NB4 (cell line): ENCODE results near the gene SLC25A17.

ENCODE experiments used
- DNase-seq: peaks from one replicate; pipeline ENCODE4 v3.0.0; 2010; ENCODE audit warnings: low read depth
- H3K4me3 ChIP-seq: one replicate; pipeline ENCODE4 v1.5.1; 2011; ENCODE audit warnings: mild to moderate bottlenecking, low read depth, low read length, moderate library complexity
- MAX ChIP-seq: IDR thresholded peaks from 2 replicates; pipeline ENCODE4 v1.6.1; 2011; ENCODE audit warnings: low read depth, low read length
- MYC ChIP-seq: IDR thresholded peaks from 2 replicates; pipeline ENCODE4 v1.6.1; 2011; ENCODE audit warnings: low read depth, low read length
- POLR2A ChIP-seq: IDR thresholded peaks from 2 replicates; pipeline ENCODE4 v1.6.1; 2011; ENCODE audit warnings: mild to moderate bottlenecking; ENCODE audit not compliant: insufficient read length; ENCODE audit errors: extremely low read depth
- TF ChIP-seq, protein P1 (sequence below): IDR thresholded peaks from one replicate; pipeline ENCODE4 v1.5.1; 2012; ENCODE audit warnings: low read depth, low read length

SLC25A17 gene

DNA sequence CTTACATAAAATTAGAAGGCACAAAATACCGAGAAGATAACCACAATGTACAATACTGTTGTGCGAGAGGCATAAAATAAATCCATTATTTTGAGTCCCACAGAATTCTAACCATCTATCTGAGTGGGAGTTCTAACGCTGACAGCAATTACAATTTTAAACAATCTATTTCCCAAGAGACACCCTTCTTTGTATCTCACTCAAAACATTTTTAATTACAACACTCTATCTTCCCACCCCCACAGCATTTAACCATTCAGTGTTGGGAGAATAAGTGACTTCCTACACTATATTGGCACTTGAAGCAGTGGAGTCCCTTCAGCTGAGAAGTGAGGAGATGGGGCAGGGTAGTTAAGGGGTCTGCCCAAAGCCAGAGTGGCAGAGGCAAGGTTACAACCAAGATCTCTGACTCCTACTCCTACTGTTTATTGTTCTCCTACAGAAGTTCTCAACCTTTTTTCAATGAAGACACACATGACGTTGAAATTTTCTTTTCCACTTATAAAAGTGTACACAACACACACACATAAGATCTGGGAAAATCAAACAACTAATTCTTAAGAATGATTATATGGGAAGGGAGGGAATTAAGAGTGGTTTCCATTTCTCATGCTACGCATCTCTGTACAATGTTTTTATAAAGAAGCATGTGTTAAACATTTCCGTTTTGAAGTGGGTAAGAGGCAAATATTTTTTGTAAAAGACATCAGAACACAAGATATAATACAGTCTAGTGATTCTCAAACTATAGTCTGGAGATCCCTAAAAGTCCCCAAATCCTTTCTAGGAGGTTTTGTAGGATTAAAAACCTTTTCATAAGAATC is 10.9 kb downstream of the SLC25A17 start:
- H3K4me3 ChIP-seq: no peak overlapping the region
- DNase-seq: no peak
- TF ChIP-seq, protein P1, sequence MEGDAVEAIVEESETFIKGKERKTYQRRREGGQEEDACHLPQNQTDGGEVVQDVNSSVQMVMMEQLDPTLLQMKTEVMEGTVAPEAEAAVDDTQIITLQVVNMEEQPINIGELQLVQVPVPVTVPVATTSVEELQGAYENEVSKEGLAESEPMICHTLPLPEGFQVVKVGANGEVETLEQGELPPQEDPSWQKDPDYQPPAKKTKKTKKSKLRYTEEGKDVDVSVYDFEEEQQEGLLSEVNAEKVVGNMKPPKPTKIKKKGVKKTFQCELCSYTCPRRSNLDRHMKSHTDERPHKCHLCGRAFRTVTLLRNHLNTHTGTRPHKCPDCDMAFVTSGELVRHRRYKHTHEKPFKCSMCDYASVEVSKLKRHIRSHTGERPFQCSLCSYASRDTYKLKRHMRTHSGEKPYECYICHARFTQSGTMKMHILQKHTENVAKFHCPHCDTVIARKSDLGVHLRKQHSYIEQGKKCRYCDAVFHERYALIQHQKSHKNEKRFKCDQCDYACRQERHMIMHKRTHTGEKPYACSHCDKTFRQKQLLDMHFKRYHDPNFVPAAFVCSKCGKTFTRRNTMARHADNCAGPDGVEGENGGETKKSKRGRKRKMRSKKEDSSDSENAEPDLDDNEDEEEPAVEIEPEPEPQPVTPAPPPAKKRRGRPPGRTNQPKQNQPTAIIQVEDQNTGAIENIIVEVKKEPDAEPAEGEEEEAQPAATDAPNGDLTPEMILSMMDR: no peak
- TF ChIP-seq MYC: no peak

DNA sequence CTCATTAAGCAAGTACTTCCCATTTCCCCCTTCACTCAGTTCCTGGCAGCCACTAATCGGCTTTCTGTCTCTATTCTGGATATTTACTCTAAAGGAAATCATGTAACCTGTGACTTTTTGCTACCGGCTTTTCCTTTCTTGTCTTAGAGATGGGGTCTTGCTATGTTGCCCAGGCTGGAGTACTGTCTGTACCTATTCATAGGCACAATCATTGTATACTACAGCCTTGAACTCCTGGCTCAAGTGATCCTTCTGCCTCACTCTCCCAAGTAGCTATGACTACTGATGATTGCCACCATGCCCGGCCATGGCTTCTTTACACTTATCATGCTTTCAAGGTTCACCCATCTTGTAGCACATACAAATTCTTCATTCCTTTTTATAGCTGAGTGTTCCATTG is 12.4 kb downstream of the SLC25A17 start:
- DNase-seq: no peak
- TF ChIP-seq POLR2A (no peak), MYC (no peak), MAX (no peak)
- TF ChIP-seq, protein P1: no peak
- no peak overlapping the region for H3K4me3 ChIP-seq

DNA sequence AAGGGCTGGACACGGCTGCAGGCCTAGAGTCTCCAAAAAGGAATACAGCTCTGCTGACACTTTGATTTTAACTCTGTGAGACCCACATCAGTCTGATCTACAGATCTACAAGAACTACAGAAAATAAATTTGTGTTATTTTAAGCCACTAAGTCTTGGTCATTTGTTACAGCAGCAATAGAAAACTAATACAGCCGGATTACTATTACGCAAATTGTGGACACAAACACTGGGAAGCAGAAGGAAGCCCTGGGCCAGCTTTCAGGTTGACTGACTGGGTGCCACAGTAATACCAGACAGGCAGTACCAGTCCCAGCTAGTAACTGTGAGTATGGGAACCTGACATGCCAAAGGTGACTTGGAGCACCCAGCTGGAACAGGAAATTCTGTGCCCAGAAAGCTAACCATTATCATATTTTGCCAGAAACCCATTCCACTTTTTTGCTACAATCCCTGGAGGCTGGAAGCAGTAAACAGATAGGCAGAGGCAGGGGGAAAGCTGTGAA is 13.4 kb downstream of the SLC25A17 start:
- no peak overlapping the region for H3K4me3 ChIP-seq
- TF ChIP-seq POLR2A: no peak
- TF ChIP-seq, protein P1: no peak
- TF ChIP-seq MAX: no peak
- TF ChIP-seq MYC: no peak
- DNase-seq: no peak

GRCh38 chr22:40805239-40805638 is 13.9 kb downstream of the SLC25A17 start:
- no peak overlapping the region for H3K4me3 ChIP-seq
- no peak for DNase-seq
- TF ChIP-seq MYC (no peak), POLR2A (no peak), MAX (no peak)
- TF ChIP-seq, protein P1: no peak

DNA sequence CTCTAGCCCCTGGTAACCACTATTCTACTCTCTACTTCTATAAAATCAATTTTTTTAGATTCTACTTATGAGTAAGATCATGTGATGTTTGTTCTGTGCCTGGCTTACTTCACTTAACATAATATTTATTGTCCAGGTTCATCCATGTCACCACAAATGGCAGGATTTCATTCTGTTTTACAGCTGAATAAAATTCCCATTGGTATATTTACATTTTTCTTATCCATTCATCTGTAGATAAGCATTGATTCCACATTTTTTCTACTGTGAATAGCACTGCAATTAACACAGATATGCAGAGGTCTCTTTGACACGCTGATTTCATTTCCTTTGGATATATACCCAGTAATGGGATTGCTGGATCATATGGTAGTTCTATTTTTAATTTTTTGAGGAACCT is 15.8 kb downstream of the SLC25A17 start:
- DNase-seq: no peak
- TF ChIP-seq POLR2A (no peak), MYC (no peak), MAX (no peak)
- TF ChIP-seq, protein P1: no peak
- H3K4me3 ChIP-seq: no peak overlapping the region
